CMK (cell line): Measurements from ENCODE around the gene PSEN2.

ENCODE experiments used
- DNase-seq: peaks from one replicate; pipeline ENCODE4 v3.0.0-alpha.2; 2010; ENCODE audit warnings: low read depth

The PSEN2 gene

DNA sequence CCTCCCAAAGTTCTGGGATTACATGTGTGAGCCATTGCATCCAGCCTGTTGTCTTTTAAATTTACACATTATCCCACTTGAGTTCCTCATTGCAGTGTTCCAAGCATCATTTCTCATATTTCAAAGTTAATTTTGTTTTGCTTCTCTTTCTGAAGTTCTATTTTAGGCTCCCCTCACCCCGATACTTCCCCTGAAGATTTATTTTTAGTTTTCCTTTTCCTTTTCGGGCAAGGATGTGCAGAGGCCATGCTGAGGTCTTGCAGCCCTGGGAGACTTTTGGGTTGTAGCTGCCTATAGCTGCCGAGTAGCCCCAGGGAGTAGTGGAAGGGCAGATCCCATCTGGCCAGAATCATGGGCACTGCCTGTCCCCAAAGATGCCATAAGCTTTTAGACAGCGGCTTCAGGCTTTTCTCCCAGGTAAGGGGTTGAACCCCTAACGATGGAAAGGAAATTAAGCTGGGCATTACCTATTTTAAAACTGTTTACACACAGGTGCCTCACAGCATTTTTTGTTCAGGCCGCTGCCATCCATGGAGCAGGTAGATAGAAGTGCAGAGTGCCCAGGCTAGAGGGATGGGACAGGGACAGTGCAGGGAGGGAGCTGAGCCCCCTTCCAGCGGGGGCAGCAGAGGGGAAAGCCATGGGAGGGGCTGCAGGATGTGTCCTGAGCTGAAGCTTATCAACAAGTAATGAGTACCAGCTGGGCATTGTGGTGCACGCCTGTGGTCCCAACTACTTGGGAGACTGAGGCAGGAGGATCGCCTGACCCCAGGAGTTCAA, 15.9 kb downstream of the PSEN2 start:
- no peak for DNase-seq

DNA sequence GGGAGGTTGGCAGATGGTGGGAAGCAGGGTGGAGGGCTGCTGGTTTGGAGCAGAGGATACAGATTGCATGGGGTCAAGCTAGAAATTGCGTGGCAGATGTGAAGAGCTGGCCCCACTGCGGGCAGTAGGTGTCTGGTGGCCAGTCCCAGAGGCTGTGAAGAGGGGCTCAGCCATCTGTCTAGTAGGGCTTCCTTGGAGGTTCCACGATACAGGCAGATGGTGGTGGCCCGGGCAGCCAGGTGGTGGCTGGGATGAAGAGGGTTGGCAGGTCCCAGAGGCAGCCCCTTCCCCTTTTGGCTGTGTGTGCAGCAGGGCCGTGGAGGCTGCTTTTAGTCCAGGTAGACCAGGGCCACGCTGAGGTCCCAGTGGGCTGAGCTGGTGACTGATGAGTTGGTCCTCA, 16.6 kb downstream of the PSEN2 start:
- no peak for DNase-seq

DNA sequence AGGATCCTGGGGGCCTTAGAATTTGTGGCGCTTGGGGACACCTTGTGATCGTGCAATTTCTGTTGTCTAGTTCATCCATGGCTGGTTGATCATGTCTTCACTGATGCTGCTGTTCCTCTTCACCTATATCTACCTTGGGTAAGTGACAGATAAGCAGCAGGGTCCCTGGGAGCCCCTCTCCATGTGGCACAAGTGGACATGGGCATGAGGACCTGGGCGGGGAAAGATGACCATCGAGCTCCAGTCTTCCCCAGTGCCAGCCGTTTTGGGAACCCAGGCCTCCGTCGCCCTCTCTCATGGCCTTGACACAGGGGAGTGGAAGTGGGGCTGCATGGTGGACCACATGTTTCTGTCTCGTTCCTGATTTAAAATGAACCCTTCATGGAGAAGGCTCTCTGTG, 17.6 kb downstream of the PSEN2 start:
- no peak for DNase-seq

DNA sequence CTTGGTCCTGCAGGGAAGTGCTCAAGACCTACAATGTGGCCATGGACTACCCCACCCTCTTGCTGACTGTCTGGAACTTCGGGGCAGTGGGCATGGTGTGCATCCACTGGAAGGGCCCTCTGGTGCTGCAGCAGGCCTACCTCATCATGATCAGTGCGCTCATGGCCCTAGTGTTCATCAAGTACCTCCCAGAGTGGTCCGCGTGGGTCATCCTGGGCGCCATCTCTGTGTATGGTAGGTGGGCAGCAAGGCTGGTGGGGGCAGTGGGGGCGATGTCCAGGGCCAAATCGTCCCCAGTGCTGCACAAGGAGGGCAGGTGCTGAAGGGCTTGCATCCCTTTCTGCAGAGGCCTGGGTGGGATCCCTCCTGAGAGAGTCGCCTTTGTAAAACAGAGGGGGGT, 18.4 kb downstream of the PSEN2 start:
- DNase-seq: no peak

DNA sequence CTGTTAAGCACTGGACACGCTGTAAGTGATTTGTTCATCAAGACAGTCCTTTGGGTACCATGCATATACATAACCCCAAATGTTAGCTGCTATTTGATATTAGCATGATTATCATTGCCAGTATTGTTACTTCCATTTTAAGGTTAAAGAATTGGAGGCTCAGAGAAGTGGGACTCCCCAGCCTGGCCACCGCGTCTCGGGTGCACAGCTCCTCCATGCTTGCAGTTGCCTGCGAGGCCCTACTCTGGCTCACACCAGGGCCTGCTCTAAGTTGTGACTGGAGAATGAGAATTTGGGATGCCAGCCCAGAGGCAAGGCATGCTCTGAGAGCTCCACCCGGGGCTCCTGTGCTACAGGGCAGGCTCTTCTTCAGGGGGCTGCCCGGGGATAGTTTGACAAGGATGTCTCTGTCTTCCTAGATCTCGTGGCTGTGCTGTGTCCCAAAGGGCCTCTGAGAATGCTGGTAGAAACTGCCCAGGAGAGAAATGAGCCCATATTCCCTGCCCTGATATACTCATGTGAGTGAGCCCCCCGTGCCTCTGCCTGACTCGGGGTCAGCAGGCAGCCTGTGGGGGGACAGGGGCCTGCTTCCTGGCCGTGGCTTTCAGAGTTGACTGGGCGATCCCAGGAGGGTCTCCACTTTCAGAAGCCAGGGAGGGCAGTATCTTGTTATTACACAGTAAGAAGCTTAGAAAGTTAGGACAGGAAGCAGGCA, 19.4 kb downstream of the PSEN2 start:
- no peak for DNase-seq

DNA sequence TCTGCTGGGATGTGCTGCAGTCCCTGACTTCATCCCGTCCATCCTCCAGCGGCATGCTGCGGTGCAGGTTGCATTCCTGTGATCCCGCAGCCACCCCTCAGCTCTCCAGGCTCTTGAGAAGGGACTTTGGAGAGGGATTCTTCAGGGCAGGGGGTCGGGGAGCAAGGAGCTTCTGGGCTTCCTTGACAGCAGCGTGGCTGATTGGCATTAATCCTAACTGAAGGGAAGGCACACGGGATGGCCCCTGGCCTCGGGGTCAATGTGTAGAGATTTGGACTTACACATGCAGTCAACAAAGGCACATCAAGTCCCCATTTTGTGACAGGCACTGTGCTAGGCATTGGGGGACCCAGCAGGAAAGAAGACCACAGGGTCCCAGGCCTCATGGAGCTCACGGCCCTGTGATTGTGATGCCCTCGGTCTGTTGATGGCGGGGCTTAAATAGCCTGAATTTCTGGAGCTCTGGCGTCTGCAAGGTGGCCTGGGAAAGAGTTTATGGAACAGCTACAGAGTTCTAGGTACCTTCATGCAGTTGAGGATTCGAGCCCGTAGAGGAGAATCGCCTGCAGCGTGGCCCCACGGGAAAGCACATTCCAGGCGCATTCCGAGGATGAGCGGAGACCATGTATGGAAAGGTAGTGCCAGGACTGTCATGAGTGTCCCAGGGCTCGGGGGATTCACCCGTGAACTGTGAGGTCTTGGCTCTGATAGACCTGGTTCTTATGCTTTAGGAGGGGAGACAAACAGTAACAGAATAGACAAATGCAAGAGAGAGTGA, 20.1 kb downstream of the PSEN2 start:
- DNase-seq: no peak

DNA sequence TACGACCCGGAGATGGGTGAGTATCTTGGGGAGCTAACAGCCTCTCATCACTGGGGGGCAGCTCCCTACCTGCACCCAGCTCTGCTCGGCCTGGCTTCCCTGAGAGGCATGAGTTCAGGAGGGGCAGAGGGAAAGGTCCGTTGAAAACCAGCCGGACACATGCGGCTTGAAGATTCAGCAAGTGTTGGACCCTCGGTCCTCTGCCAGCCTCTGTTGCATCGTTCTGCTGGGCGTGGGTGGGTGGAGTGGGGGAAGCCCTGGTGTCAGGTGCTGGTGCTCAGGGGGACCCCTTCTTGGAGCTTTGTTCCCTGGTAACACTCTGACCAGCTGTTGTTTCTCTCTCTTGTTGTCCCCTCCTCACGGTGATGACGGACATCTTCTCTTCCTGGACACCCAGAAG, 20.9 kb downstream of the PSEN2 start:
- DNase-seq: no peak

DNA sequence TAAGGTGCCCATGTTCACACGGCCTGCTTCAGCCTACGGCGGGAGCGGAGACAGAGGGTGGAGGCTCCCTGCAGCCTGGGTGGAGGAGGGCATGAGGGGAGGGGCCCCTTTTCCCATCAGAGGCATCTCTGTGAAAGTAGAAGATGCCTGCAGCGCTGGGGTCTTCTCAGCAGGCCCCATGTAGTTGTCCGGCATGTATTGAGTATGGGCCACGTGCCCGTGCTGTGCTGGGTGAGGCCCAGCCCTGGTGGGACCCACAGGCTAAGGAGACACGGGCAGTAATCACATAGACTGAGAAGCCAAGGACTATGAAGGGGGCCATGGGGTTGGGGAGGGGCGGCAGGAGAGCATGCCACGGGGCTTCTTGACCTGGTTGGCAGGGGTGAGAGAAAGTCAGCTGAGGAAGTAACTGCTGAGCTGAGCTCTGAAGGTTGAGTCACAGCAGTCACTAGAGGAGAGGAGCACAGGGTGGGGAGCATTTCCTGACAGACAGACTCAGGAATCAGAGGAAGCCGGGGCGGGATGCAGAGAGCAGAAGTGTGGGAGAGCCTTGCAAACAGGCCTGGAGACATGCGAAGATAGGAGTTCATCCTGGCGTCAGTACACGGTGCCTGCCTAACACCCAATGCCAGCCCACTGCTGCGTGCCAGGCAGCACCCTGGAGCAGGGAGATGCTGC, 21.6 kb downstream of the PSEN2 start:
- no peak for DNase-seq

DNA sequence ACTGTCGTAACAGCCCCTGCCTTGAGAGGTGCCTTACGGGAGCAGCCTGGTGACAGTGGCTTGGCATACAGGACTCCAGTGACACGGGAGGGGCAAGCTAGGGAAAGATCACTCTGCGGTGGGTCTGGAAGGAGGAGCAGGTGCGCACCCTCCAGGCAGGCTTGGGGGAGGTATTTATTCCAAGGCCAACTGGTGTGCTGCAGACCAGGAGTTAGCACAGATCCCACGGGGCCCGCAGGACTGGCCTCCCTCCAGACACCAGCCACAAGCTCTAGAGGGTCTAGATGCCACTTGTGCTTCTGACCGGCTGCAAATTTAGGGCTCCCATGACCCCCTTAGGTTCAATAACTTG, 22.1 kb downstream of the PSEN2 start:
- DNase-seq: no peak

DNA sequence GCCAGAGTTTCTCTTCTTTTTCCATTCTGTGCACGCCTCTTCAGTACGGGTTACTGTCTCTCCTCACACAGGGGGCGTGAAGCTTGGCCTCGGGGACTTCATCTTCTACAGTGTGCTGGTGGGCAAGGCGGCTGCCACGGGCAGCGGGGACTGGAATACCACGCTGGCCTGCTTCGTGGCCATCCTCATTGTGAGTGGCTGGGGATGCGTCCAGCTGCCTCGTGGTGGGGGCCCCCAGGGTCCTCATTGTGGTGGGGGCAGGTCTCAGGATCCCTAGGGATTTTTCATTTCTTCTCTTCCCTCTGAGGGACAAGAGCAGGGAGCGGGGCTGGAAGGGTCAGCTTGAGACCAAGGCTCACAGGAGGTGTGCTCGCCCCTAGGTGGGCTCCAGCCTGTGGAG, 23.5 kb downstream of the PSEN2 start:
- no peak for DNase-seq

DNA sequence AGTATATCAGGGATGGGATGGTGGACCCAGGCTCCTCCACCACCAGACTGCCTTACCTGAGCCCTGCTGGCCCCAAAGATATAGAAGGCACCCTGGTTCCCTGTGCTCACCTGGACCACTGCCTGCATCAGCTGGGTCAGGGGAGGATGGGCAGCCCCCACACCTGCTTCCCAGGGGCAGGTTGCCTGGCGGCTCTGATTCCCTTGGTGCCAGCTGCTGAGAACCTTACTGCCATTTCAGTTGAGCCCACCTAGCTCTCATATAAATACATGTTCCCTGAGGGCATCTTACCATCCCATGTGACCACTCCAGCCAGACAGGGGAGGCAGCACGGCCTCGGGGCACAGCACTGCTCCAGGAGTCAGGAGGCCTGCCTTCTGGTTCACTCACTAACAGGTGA, 24.4 kb downstream of the PSEN2 start:
- no peak for DNase-seq

DNA sequence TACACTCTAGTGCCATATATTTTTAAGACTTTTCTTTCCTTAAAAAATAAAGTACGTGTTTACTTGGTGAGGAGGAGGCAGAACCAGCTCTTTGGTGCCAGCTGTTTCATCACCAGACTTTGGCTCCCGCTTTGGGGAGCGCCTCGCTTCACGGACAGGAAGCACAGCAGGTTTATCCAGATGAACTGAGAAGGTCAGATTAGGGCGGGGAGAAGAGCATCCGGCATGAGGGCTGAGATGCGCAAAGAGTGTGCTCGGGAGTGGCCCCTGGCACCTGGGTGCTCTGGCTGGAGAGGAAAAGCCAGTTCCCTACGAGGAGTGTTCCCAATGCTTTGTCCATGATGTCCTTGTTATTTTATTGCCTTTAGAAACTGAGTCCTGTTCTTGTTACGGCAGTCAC, 25.2 kb downstream of the PSEN2 start:
- no peak for DNase-seq

DNA sequence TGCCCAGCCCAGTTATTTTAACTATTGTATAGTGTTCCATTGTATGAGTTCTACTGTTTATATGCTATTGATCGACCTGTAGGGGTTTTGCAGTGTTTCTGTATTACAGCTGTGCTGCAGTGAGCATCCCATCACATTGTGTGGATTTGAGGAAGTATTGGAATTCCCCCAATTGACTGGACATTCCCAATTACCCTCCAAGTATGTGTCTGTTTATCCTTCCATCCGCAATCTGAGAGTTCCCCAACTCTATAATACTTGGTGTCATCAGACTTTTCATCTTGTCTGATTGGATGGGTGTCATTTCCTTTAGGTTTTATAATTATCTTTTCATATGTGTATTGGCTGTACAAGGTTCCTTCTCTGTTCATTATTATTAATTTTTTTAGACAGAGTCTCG, 27.8 kb downstream of the PSEN2 start:
- no peak for DNase-seq

DNA sequence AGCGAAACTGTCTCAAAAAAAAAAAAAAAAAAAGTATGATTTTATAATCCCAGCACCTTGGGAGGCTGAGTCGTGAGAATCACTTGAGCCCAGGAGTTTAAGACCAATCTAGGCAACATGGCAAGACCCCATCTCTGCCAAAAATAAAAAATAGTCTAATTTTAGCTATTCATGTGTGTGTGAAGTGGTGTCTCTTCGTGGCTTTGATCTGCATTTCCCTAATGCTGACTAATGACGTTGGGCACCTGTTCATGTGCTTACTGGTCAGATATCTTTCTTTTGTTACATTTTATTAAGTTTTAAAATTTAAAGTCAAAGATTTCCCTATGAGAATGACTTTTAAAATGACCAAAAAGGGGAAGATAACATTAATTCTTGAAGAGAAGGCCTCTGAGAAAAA, 31.0 kb downstream of the PSEN2 start:
- DNase-seq: no peak

DNA sequence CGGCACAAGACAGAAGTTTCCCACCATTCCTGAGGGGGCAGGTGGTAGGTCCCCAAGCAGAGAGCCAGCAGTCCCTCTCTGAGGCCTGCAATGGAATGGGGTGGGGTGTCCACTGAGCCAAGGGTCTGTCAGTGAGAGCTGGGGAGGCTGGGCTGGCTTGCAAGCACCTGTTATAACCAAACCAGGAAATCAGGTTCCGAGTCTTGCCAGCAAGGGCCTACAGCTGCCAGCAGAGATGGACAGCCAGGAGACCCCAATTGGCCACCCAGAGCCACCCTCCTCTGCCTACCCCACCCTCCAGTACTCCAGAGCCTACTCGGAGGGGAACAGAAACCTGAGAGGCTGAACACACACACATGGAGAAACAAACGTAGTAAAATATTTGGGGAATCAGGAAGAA, 32.2 kb downstream of the PSEN2 start:
- no peak for DNase-seq

DNA sequence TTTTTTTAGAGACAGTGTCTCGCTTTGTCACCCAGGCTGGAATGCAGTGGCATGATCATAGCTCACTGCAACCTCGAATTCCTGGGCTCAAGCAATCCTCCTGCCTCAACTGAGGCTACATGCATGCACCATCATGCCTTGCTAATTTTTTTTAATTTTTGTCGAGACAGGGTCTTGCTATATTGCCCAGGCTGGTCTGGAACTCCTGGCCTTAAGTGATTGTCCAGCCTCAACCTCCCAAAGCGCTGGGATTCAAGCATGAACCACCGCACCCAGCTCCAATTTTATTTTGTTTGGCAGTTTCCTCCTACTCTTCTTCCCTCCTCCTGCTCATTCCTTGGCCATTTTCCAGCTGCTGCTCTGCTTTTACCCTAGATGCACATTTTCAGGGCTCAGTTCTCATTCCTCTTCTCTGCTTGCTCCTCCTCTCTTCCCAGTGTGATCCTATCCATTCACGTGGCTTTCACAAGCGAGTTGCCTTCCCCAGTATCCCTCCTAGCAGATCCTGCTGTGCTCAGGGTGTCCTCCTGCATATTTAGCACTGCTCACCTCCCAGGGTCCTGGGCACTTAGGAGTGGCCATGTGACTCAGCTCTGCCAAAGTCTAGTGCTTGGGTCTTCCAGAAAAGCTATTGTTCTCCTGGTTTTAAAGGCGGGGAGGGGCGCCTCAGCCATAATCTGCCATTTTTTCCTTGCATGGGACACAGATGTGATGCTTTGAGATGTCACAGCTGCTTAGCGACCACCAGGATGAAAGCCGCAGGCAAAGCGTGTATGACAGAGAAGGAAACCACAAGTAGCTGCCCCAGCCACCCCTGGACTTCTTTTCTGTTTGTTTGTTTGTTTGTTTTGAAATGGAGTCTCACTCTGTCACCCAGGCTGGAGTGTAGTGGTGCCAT, 33.7 kb downstream of the PSEN2 start:
- no peak for DNase-seq

DNA sequence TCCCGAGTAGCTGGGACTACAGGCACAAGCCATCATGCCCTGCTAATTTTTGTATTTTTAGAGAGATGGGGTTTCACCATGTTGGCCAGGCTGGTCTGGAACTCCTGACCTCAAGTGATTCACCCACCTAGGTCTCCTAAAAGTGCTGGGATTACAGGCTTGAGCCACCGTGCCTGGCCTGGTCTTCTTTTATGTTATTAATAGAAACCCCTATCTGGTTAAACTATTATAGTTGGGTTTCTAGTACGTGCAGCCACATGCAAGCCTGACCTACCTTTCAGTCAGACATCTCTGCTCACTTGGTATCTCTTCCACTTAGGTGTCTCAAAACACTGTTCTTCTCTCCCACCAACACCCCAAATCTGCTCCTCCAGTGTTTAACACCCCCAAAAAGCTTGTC, 34.4 kb downstream of the PSEN2 start:
- DNase-seq: no peak

DNA sequence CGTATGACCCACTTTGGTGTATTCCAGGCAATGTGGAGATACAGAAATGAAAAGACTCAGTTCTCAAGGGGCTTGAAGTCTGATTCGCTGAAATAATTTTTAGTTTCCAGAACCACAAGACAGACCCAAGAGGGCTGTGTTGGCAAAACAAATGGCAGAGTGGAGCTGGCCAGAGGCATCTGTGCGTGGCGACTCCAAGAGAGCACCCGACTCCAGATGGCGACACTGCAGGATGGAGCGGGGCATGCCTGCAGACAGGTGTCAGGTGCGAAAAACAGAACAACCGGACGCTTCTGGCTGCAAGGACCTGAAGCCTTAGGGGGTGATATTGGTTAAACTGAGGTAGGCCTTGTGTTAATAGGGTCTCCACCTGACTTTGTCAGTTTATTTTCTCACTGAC, 38.0 kb downstream of the PSEN2 start:
- DNase-seq: no peak

DNA sequence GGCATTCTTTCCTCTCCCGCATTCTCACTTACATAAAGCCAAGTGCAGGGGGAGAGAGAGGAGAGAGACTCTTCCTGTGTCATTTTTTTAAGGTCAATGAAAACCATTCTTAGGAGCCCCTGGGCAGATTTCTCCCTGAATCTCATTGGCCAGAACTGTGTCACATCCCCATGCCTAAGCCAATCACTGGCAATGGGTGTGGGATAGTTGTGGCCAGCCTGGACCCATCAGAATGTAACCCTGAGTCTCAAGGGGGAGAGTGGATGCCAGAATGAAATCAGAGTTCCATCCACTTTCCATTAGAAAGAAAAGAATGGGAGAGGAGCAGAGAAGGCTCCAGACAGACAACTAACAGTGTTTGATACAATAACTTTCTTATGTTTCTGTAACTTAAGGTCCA, 38.5 kb downstream of the PSEN2 start:
- DNase-seq: no peak

DNA sequence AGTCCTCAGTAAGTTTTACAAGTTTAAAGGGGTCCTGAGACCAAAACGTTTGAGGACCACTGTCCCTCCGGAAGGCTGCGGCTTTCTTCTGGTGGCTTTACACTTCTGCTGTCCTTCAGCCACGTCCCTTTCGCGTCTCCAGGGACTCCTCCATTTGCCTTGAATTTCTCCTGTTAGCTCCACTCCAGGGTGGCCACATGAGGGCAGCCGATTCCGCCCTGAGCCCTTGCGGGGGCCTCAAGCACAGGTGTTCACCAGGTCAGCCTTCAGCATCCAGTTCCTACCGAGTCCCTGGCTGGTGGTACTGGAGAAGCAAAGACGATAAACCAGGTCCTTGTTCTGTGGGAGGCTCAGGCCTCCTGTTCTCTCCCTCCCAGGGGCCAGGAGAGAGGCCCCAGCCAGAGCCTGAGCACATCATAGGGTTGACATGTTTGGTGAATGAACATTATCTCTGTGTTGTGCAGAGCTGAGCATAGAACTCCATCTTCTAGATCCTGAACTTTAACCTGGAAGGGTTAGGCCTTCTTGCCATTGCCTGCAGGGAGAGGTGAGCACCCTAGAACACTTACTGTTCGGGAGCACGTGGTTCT, 42.3 kb downstream of the PSEN2 start:
- DNase-seq: no peak

DNA sequence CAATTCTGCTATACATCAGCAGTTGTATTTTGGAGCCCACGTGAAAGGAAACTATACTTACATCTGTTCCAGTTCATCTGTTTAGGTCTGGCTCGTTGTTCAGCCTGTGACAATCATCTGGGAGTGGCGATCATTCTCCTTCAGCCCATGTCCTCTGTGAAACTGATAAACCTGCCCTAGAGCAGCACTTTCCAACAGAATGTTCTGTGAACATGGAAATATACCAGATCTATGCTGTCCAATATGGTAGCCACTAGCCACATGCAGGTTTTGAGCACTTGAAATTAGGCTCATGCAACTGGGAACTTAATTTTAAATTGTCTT, 45.2 kb downstream of the PSEN2 start:
- no peak for DNase-seq
